Measurements from ENCODE around the gene TTC21B. TPM values are rescaled to one million over a fixed set of nuclear protein-coding genes. Genes with fewer than 3 reads are reported as not detected.

Gene TTC21B
- total RNA-seq, 2 donors from 2014 or later = 10.2 to 13.2 TPM

DNA sequence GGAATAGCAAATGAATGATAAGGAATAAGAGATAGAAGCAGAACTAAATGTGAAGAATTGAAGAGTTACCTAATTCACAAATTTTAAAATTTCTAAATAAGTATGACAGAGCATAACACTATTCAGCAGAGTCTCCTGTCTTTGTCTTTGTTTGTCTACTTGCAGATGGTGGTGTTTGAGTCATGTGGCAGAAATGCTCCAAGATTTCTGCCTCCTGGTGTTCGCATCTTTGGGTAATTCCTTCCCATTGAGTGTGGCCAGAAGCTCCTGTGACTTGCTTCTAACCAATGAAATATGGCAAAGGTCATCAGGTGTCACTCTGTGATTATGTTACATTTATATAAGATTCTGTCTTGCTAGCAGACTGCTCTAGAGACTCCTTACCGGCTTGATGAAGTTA is 114.0 kb downstream of the TTC21B start:
- TF ChIP-seq CTCF (IDR thresholded peaks at IDR 0.05) = no peak
- no peaks in the 10 kb centered on the region for H3K4me1 ChIP-seq
- no peak overlapping the region for H3K27ac ChIP-seq
- no peaks in the 10 kb centered on the region for H3K27me3 ChIP-seq
- DNase-seq = no peak
- H3K9ac ChIP-seq (ENCODE audit: low read depth in 2 of 2, low read length in 2 of 2) = no peak overlapping the region
- H3K36me3 ChIP-seq = no peaks in the 10 kb centered on the region
- H3K4me3 ChIP-seq = no peak overlapping the region
- intact Hi-C loops (cut with DNase I) = no loop called here
- H3K9me3 ChIP-seq = no peaks in the 10 kb centered on the region

DNA sequence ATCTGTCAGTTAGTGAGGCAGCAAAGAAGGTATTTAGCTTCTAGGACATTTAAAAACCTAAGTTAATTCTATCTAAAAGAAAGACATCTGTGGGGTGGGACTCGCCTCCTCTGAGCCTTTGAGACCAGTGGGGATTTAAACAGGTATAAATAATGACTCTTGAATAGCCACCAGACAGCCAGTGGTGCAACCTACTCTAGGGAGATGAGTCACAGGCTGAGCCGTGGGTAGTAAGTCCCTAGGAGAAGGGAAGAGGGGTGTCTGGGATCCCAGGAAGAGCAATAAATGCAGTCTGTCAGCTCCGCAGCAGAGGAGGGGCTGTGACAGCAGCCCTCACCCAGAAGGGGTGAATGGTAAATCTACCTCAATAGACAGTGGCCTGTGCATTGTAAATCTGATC is 116.5 kb downstream of the TTC21B start:
- no peak overlapping the region for H3K4me3 ChIP-seq
- no peaks in the 10 kb centered on the region for H3K36me3 ChIP-seq
- no peak overlapping the region for H3K9ac ChIP-seq (ENCODE audit: low read depth in 2 of 2, low read length in 2 of 2)
- intact Hi-C loops (cut with DNase I) = no loop called here
- H3K4me1 ChIP-seq = no peaks in the 10 kb centered on the region
- TF ChIP-seq CTCF (IDR thresholded peaks at IDR 0.05) = no peak
- no peak for DNase-seq
- H3K27me3 ChIP-seq = no peaks in the 10 kb centered on the region
- no peaks in the 10 kb centered on the region for H3K9me3 ChIP-seq
- H3K27ac ChIP-seq = no peak overlapping the region

DNA sequence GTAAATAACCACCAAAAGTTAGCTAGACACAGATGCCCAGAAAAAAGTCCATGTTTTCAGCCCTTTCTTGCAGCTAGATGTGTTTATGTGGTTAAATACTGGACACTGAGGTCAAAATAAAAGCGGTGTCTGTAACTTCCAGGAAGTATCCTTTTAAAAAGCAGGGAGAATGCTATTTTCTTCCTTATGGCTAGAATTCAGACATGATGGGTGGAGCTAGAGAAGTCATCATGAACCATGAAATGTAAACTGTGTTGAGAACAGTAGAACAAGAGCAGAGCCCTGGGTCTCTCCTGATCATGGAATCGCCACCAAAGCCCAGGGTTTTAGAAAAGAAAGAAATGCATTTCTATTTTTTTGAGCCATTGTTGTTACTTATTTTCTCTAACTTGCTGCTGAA is 118.2 kb downstream of the TTC21B start:
- H3K9ac ChIP-seq (ENCODE audit: low read depth in 2 of 2, low read length in 2 of 2) = no peak overlapping the region
- intact Hi-C loops (cut with DNase I) = no loop called here
- no peaks in the 10 kb centered on the region for H3K27me3 ChIP-seq
- no peak overlapping the region for H3K27ac ChIP-seq
- no peaks in the 10 kb centered on the region for H3K9me3 ChIP-seq
- H3K36me3 ChIP-seq = no peaks in the 10 kb centered on the region
- no peak overlapping the region for H3K4me3 ChIP-seq
- DNase-seq = no peak
- TF ChIP-seq CTCF (IDR thresholded peaks at IDR 0.05) = no peak
- no peaks in the 10 kb centered on the region for H3K4me1 ChIP-seq

DNA sequence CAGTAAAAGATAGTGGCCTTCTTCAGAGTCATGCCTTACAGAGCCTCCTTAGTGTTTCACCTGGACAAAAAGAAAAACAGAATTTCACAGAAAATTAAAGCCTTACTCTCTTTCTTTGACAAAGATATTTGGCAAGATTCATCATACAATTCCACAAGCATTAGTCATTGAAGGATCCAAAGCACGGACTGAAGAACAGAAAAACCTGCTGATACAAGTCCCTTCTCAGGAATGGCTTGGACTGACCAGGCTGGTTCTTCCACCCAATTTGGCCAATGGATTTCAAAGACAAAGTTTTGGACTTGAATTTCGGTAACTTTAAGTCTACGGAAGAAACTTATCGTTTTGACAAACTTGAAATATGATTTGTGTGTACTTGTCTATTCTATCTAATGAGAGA is 120.4 kb downstream of the TTC21B start:
- no peak overlapping the region for H3K9ac ChIP-seq (ENCODE audit: low read depth in 2 of 2, low read length in 2 of 2)
- H3K36me3 ChIP-seq = no peaks in the 10 kb centered on the region
- no peaks in the 10 kb centered on the region for H3K4me1 ChIP-seq
- no peaks in the 10 kb centered on the region for H3K9me3 ChIP-seq
- H3K27me3 ChIP-seq = no peaks in the 10 kb centered on the region
- no peak overlapping the region for H3K4me3 ChIP-seq
- DNase-seq = no peak
- intact Hi-C loops (cut with DNase I) = no loop called here
- TF ChIP-seq CTCF (IDR thresholded peaks at IDR 0.05) = no peak
- H3K27ac ChIP-seq = no peak overlapping the region

DNA sequence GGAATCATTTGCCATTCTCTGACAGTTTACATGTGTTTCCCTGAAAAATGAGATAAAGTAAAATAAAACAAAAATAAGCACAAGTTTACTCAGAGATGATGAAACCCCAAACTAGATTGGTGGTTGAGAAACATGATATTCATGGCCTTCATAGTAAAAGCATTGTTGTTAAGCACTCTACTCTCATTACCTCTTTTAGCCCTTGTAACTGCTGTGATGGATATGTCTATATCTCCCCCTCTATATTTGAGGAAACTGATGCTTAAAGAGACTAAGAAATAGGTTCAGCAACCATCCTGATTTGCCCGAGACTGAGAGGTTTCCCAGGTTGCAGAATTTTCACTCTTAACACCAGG is 125.7 kb downstream of the TTC21B start:
- H3K9ac ChIP-seq (ENCODE audit: low read depth in 2 of 2, low read length in 2 of 2) = no peak overlapping the region
- no peak for TF ChIP-seq CTCF (IDR thresholded peaks at IDR 0.05)
- no peaks in the 10 kb centered on the region for H3K27me3 ChIP-seq
- H3K4me1 ChIP-seq = no peaks in the 10 kb centered on the region
- H3K4me3 ChIP-seq = no peak overlapping the region
- H3K27ac ChIP-seq = no peak overlapping the region
- no peak for DNase-seq
- intact Hi-C loops (cut with DNase I) = no loop called here
- H3K36me3 ChIP-seq = no peaks in the 10 kb centered on the region
- no peaks in the 10 kb centered on the region for H3K9me3 ChIP-seq
